HG03521 (cell line): ENCODE measurements around the gene RARG.
"Not testable (repeated sequence)": the region's sequence is repeated elsewhere in the genome, so short reads cannot be mapped to it uniquely, and the experiment has no call there.

Experiments used
- ATAC-seq: cut with Tn5 transposase; IDR thresholded peaks from one replicate; pipeline ENCODE4 v1.9.1; 2021; ENCODE audit warnings: mild to moderate bottlenecking, moderate library complexity; ENCODE audit not compliant: unreplicated experiment

The RARG gene

GRCh38 chr12:53211476-53212381 lies 20.3 kb downstream of the RARG start:
- ATAC-seq = no peak

DNA sequence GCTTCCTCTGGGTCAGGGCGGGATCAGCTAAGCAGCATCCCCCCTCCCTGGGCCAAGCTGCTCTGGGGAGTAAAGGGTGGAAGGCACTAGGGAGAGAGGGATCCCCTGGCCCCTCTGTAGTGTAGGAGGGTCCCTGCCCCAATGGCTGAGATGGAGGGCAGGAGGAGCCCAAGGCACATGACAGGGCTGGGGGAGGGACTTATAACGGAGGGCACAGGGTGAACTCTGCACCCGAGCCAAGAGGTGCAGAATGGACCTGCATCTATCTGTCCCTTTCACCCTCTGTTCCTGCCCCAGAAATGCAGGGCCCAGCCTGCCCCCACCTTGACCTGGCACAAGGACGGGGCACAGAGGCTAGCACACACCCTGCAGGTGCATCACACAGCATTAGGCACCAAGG lies 21.2 kb downstream of the RARG start:
- no peak for ATAC-seq

DNA sequence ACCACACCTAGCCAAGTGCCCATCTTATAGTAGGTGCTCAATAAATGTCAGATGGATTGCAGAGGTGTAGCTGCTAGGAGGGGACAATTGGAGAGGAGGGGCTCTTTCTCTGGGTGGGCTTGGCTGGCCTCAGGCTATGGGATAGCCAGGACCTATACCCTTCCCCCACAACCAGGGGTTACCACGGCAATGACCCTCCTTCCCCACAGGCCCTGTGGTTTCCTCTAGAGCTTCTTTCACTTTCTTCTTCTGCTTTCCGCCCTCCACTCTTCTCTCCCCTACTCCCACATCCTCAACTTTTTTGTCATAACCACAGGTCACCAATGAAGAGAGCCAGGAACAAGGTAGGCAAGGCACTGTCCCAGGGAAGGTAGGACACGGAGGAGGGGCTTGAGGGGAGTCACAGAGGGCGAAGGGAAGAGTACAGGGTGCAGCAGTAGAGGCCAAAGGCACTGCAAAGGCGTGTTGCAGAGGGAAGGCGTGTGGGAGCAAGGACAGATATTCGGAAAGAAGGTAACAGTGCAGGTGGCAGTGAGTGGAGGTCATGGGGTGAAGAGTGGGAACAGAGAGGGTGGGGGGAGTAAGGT lies 23.0 kb downstream of the RARG start:
- peak; percentile 33 for ATAC-seq

- no peak for ATAC-seq
Observed at GRCh38 chr12:53208435-53208834, 23.6 kb downstream of the RARG start.

DNA sequence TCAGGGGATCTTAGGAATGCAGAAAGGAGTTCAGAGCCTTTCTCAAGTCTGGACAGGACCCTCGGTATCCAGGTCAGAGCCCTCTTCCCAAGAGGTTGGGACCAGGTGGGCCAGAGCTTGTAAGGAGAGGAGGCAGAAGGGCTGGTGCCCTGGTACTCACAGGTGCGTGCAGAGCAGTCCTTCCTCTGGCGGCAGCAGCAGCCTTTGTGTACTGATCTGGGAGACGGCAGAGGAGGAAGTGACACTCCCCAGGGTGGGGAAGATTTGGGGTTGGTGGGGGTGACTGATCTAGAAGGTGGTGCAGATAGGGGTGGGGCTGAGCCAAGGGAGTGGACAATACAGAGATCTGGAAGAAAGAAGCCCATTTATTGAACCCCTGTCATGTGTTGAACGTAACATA lies 25.0 kb downstream of the RARG start, which contains the start of gene ITGB7:
Gene ITGB7, minus strand, starts transcription at position 210 of the 400 bp plus-strand sequence. CDS start 6,808 bp downstream, outside the sequence.
- no peak for ATAC-seq

DNA sequence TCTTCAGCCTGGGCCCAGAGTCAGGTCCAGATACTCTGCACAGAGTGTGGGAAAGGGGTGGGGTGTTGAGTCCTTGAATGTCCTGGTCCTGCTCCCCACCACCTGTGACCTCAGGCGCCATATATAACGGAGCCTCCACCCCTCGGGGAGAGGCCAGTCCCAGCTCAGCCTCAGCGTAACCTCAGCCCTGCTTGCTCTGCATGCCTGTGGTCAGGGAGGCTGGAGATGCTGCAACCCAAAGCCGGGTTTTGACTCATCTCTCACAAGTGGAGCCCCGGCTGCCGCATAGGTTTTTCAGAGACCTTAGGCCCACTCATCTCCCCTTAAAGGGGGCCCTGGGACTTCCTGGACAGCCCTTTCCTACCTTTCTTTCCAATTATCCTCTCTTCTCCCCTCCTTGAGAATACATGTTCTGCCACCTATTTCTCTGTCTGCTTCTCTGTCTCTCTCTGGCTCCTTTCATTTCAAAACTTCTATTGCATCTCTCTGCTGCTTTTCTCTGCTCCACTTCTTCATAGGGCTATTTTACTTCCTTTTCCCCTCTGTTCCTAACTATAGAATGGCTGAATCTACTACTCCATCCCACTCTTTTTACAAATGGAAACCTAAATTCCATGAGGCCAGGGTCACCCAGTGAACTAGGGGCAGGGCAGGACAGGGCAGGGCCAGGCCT lies 26.1 kb downstream of the RARG start:
- ATAC-seq = peak; percentile 71

DNA sequence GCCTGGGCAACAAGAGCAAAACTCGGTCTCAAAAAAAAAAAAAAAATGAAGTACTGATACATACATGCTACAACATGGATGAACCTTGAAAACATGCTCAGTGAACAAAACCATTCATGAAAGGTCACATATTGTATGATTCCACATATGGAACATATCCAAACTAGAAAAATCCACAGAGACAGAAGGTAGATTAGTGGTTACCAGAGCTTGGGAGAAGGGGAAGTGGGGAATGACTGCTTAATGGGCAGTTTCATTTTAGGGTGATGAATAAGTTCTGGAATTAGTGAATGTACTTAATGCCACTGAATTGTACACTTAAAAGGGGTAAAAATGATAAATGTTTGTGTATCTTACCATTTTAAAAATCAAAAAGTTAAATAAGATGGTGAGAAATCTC lies 27.7 kb downstream of the RARG start:
- no peak for ATAC-seq

DNA sequence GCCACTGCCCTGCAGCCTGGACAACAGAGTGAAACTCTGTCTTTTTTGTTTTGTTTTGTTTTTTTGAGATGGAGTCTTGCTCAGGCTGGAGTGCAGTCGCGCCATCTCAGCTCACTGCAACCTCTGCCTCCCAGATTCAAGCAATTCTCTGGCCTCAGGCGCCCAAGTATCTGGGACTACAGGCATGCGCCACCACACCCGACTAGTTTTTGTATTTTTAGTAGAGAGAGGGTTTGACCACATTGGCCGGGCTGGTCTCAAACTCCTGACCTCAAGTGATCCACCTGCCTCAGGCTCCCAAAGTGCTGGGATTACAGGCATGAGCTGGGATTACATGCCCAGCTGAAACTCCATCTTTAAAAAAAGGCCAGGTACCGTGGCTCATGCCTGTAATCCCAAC lies 29.7 kb downstream of the RARG start:
- not testable (repeated sequence) for ATAC-seq

DNA sequence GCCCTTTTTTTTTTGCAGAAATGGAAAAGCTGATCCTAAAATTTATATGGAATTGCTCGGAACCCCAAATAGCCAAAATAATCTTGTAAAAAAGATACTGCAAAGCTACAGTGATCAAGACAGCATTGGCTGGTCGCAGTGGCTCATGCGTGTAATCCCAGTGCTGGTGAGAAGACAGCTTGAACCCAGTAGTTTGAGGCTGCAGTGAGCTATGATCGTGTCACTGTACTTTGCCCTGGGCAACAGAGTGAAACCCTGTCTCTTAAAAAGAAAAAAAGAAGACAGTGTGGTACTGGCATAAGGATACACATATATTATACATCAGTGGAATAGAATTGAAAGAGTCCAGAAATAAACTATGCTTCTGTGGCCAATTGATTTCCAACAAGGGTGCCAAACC lies 30.4 kb downstream of the RARG start:
- ATAC-seq = no peak

DNA sequence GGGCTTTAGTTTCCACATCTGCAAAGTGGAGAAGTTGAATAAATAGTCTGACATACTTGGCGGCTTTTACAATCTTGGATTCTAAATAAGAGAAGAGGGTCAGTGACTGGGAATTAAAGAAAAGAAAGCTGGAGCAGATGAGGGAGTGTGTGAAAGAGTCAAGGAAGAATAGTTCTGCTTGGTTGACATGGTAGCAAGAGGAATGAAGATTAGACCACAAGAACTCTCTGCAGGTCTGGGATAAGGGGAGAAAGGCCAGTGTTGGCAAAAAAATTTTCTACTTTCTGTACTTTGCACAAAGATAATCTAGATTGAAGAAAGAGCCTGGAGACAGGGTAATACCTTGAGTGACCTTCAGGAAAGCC lies 30.9 kb downstream of the RARG start:
- ATAC-seq = no peak

- ATAC-seq = peak; percentile 53
Observed at GRCh38 chr12:53200458-53201176, 31.4 kb downstream of the RARG start.

DNA sequence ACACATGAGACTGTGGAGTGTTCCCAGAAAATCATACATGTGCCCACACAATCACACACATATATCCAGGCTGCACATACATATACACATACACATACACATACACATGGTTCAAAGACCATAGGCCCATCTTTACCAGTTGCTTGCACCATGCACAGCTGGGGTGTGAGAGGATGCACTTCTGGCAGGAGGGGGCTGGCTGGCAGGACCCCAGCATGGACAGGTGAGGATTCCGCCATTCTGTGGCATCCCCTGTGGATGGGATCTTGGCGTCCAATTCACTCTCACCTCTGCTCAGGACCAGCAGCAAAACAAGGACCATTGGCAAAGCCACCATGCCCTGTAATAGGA lies 31.9 kb downstream of the RARG start:
- ATAC-seq = peak; percentile 7

DNA sequence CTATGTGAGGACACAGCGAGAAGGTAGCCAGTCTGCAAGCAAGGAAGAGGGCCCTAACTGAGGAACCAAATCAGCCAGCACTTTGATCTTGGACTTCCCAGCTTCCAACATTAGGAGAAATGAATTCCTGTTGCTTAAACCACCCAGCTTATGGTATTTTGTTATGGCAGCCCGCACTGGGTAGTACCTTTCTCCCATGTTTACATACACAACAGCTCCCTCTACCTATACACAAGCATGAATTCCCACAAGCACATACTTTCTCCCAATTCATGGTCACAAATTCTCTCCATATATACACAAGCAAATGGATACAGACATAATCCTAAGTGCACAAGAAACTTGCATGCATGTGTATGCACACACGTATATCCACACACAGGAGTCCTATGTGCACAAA lies 32.3 kb downstream of the RARG start:
- no peak for ATAC-seq

GRCh38 chr12:53198486-53199110 lies 33.4 kb downstream of the RARG start:
- no peak for ATAC-seq

DNA sequence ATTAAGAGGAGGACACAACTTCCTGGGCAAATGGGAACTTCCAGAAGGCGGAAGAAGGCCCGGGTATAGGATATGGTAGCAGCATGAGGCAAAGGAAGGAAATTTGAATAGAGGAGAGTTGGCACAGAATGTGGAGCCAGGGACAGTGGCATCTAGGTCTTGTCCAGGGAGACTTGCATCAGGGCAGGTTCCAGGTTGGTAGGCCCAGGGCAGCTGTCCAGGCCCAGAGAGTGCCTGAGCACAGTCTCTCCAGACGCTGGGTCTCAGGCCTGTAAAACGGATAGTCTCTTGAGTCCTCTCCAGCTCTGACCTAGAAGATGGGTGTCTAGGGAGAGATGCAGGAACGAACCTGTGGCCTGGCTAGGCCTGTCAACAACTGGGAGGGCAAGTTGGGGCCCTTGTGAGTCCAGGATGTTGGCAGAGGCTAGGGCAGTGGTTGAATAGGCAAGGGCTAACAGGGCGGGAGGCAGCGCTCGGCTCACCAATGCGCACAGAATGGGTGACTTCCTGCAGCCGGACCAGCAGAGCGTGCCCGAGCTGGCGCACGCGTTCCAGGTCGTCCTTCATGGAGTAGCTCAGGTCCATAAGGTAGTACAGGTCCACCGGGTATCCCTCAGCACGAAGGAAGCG lies 34.9 kb downstream of the RARG start:
- ATAC-seq = no peak

- ATAC-seq = no peak
Observed at GRCh38 chr12:53196486-53196885, 35.5 kb downstream of the RARG start.

DNA sequence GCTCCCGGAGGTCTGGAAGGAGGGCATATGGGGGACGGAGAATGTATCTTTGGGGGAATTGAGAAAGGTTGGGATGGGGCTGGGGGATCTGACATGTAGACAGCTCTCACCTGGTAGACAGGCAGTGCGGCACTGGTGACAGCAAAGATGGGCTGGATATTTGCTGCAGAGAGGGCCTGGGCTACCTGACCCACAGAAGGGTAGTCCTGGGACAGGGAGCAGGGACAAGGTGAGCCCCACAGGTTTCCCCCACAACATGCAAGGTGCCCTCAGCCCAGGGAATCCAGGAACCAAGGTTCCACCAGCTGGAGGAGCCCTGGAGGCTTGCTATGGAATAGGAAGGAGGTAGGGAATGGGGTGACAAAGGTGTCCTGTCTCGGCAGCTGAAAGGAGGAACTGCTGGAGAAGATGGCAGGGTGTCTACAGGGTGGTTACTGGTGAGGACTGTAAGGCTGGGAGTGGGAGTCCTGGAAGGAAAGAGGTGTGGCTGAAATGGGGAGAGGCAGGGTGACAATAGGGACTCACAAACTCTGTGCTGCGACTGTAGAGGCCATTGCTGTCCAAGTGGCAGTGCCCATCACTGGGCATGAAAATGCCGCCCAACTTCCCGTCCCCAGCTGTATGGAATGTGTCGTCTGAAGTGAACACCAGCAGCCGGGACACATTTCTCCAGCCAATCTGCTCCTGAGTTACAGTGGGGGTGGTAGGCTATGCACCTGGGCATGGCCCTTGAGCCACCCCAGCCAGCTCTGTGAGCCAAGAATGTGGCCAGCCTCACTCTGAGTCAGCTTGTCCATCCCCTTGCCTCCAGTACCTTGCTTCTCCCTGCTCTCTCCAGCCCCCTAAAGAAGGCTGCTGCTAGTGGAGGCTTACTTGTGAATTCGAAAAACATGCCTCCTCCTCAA lies 36.2 kb downstream of the RARG start:
- no peak for ATAC-seq

DNA sequence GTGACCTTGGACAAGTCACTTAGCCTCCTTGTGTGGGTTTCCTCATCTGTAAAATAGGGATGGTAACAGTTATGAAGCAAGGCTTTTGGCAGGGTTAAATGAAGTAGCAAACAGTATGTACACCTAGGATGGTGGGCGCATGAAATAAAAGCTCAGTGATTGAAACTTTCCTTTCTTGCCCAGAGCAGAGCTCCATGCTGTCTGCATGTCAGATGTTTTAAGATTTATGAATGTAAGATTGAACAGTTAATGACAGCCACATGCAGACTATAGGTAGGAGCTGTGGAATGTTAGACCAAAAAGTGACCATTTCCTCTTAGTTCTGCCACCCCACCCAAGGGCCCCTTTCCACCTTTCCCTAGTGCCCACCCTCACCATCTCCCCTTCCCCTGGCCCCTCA lies 37.0 kb downstream of the RARG start:
- no peak for ATAC-seq

- no peak for ATAC-seq
Observed at GRCh38 chr12:53193985-53194716, 37.9 kb downstream of the RARG start.
